Mononuclear cell (primary cell): ENCODE results near the gene NCR3LG1. TPM values are rescaled to one million over a fixed set of nuclear protein-coding genes. Genes with fewer than 3 reads are reported as not detected.

ENCODE experiments used
- total RNA-seq: library from RNA; depleted of rRNA; stranded (reverse); fragments of >200 nt; gene quantifications from one replicate; pipeline ENCODE4 v1.2.3, GENCODE V29; 2012

The NCR3LG1 gene
- total RNA-seq, 1 donor = 5.1 TPM

Other genes starting within 250 kb of the NCR3LG1 start
- gene PIK3C2A, start 143.8 kb upstream of the NCR3LG1 start, total RNA-seq = 44.9 TPM
- 69.1 TPM for gene NUCB2, start 75.1 kb upstream of the NCR3LG1 start, total RNA-seq
- gene KCNJ11, start 36.9 kb downstream of the NCR3LG1 start, total RNA-seq = 0.10 TPM
- gene ABCC8, start 125.0 kb downstream of the NCR3LG1 start, total RNA-seq = under 0.01 TPM
- not detected for gene USH1C, start 192.6 kb downstream of the NCR3LG1 start, total RNA-seq
- gene OTOG, start 195.5 kb downstream of the NCR3LG1 start, total RNA-seq = not detected